GM18519 (cell line): ENCODE results near the gene TMED10.

Experiments
- ATAC-seq: cut with Tn5 transposase; IDR thresholded peaks from one replicate; pipeline ENCODE4 v1.9.1; 2021; ENCODE audit warnings: mild to moderate bottlenecking, moderate library complexity; ENCODE audit not compliant: unreplicated experiment, low FRiP score

The TMED10 gene

DNA sequence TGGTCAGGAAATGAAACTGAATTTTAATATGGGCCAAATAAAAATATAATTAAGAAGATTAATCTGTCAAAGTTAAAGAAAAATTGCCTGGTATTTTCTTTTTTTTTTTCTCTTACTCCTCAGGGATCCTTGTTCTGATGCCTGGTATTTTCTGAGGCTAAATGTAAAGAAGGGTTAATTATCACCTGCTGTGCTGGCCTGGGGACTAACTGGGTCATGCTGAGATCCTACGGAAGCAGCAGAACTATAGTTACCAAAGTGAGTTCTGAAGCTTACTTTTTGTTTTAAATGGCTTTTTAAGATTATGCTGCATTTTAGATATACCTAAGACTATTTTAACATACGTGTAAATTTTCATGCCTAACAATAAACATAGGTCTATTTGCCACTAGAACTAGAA is 83.7 kb downstream of the TMED10 start:
- no peak for ATAC-seq

DNA sequence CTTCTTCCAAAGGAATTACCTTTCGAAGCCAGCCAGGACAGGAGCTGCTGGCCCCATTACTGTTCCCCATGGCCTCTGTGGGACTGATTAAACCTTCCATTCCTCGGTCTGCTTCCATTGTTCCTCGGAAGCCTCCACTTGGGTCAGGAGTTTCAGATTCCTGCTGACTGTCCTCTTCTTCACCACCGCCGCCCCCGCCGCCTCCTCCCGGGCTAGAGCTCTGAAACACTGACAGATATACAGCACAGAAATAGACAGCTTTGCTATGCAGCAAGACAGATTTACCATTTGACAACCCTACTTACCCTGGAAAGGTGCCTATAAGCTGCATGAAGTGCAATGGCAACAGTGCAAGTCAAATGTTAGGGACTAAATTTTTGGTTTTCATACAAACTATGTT is 85.2 kb downstream of the TMED10 start:
- ATAC-seq: no peak

DNA sequence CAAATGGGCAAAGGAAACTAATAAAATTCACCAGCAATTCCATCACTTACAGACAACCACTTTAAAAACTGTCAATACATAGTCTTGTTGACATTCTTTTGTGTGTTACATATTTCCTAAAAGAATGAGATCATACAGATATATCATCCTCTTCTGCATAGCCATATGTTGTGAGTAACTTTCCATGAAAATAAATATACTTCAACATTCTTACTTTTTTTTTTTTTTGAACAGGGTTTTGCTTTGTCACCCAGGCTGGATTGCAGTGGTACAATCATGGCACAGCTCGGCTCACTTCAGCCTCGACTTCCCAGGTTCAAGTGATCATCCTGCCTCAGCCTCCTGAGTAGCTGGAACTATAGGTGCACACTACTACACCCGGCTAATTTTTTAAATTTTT is 86.1 kb downstream of the TMED10 start:
- no peak for ATAC-seq

DNA sequence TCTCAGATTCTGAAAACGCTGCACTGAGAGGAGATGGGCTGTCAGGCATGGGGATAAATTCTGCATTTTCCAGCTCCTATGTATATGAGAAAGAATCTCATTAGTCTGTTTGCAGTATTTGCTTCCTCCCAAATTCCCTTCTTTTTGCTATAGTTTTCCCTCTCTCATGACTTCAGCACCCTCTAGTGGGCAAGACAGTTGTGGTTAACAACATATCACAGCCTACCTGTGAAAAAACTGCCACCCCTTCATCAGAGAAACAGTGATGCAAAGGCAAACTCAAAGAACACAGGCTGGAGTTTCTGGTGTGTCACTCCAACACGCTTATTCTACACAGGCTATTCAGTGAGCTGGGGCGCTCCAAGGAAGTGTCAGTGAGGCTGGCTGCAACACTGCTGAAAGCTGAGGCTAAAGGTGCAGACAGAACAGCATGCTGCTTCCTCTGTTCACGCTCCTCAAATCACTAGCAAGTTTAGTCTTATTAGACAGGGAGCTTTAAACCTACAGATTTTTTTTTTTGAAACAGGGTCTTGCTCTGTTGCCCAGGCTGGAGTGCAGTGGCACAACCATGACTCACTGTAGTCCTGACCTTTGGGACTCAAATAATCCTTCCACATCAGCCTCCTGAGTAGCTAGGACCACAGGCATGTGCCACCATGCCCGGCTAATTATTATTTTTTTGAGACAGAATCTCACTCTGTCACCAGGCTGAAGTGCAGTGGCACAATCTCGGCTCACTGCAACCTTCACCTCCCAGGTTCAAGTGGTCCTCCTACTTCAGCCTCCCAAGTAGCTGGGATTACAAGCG is 87.6 kb downstream of the TMED10 start:
- ATAC-seq: no peak

DNA sequence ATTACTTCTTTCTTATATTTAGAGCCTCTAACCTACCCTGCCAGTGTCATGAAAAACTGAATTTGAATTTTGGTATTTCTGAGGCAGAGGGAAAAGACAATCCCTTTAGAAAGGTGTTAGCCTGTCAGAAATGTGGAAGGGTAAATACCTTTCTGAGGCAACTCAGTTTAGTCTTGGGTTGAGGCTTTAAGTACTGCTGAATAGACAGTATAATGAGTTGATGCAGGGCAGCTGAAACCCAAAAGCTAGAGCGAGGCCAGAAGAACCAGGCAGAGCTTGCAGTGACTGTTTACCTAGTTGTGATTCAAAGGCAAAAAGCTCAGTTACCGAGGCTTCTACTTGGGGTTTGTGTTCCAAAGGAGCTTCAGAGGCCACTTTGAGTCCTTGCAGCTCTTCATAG is 88.3 kb downstream of the TMED10 start:
- ATAC-seq: no peak

- ATAC-seq: no peak
Measured at GRCh38 chr14:75084513-75084912, 91.9 kb downstream of the TMED10 start.

DNA sequence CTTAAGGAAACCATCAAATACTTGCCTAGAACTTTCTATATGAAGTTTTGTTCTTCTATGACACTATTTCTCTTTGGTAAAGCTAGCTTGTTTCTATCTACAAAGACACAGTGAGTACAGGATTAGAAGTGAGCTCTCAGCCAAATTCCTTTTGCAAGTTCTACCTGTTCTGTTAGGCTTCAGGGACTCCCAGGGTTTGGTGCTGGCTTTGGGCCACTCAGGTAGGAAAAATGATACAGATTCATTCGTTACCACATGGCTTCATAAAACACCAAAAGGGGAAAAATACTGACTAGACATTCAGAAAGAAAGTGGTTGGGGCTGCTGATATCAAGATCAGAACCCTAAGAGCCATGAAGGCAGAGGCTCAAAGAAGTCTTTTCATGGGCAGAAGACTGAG is 93.1 kb downstream of the TMED10 start:
- no peak for ATAC-seq

- ATAC-seq: no peak
Measured at GRCh38 chr14:75081660-75082229, 94.7 kb downstream of the TMED10 start.
